K562 (cell line): Measurements from ENCODE around the gene MEPE. TPM values are rescaled to one million over a fixed set of nuclear protein-coding genes. Genes with fewer than 3 reads are reported as not detected.

Source experiments
- ETV5 ChIP-seq: sonication (generic); formaldehyde crosslinking; IDR thresholded peaks from 2 replicates; pipeline ENCODE4 v1.4.0; 2020; ENCODE audit warnings: low read depth, mild to moderate bottlenecking, missing genetic modification reagents
- PHB ChIP-seq: fragments of 250-450 bp; sonication (Bioruptor Pico); IDR thresholded peaks from 2 replicates; pipeline ENCODE4 v1.5.0; 2021
- PTTG1 ChIP-seq: fragments of 450-650 bp; IDR thresholded peaks from 2 replicates; pipeline ENCODE4 v1.6.1; 2016; ENCODE audit warnings: low read depth, mild to moderate bottlenecking, missing genetic modification characterization, missing compliant biosample characterization
- RBFOX2 ChIP-seq: fragments of 200-400 bp; formaldehyde crosslinking; IDR thresholded peaks from 2 replicates; pipeline ENCODE4 v1.6.1; 2017; ENCODE audit warnings: low read depth, mild to moderate bottlenecking, low read length, moderate library complexity
- SMAD1 ChIP-seq: fragments of 150-350 bp; IDR thresholded peaks from 2 replicates; pipeline ENCODE4 v1.6.1; 2014; ENCODE audit warnings: low read length, low read depth; ENCODE audit not compliant: partially characterized antibody
- TAL1 ChIP-seq: fragments of 450-650 bp; IDR thresholded peaks from 2 replicates; pipeline ENCODE4 v1.6.1; 2016; ENCODE audit warnings: mild to moderate bottlenecking
- YY1 ChIP-seq, 3 experiments: IDR thresholded peaks; 2 replicates each; pipeline ENCODE4 v1.6.1; 2011; ENCODE audit warnings: low read length in 2 of 3, mild to moderate bottlenecking in 2 of 3, moderate library complexity in 2 of 3, borderline replicate concordance in 1 of 3, control low read depth in 1 of 3, low read depth in 1 of 3; ENCODE audit not compliant: insufficient read depth in 3 of 3, insufficient replicate concordance in 2 of 3, control insufficient read depth in 1 of 3, insufficient read length in 1 of 3; ENCODE audit errors: extremely low read depth in 1 of 3
- ZNF586 ChIP-seq: fragments of 450-650 bp; formaldehyde crosslinking; conservative IDR thresholded peaks from 2 replicates; pipeline ENCODE4 v1.4.0; 2020; ENCODE audit warnings: mild to moderate bottlenecking, moderate library complexity
- polyA plus RNA-seq, 8 experiments: library from polyadenylated mRNA; depleted of rRNA in 4 of 8; stranded (reverse) in 5 of 8; unstranded in 3 of 8; fragments of >200 nt; fragmentation: Nextera tagmentation in 2 of 8; fragmentation: Illumina TruSeq in 1 of 8; extraction: Ambion mirVana in 2 of 8; extraction: Trizol in 1 of 8; gene quantifications; 2 replicates each; pipeline versions ENCODE4 v1.2.1 to v1.2.3, GENCODE V29; 2011 to 2014; ENCODE audit warnings: inconsistent platforms in 1 of 8, missing spikeins in 1 of 8
- total RNA-seq, 7 experiments: library from RNA; depleted of rRNA in 6 of 7; stranded (reverse); fragments of >200 nt in 6 of 7; fragmentation: Illumina TruSeq in 2 of 7; extraction: Trizol in 2 of 7; gene quantifications; 2 replicates each; pipeline versions ENCODE4 v1.2.1 to v1.2.3, GENCODE V29; 2011 to 2021; ENCODE audit warnings: low replicate concordance in 1 of 7
- TF ChIP-seq, protein P1 (sequence below): fragments of 250-450 bp; sonication (Bioruptor Pico); IDR thresholded peaks from 2 replicates; pipeline ENCODE4 v1.8.0; 2022; ENCODE audit warnings: inconsistent platforms, mild to moderate bottlenecking, moderate library complexity, borderline replicate concordance
- TF ChIP-seq, protein P2 (sequence below): fragments of 450-650 bp; formaldehyde crosslinking; IDR thresholded peaks from 2 replicates; pipeline ENCODE4 v1.4.0; 2020; ENCODE audit warnings: mild to moderate bottlenecking, mixed read lengths
- TF ChIP-seq, protein P3 (sequence below), 2 experiments: fragments of 450-650 bp in 1 of 2; sonication (generic) in 1 of 2; formaldehyde crosslinking; conservative IDR thresholded peaks; 2 replicates each; pipeline versions ENCODE4 v1.4.0 to v1.8.1; 2020 to 2022; ENCODE audit warnings: mild to moderate bottlenecking in 1 of 2, missing genetic modification reagents in 1 of 2
- TF ChIP-seq, protein P4 (sequence below): fragments of 450-650 bp; IDR thresholded peaks from 2 replicates; pipeline ENCODE4 v1.6.1; 2016; ENCODE audit warnings: borderline replicate concordance
- TF ChIP-seq, protein P5 (sequence below): fragments of 150-350 bp; conservative IDR thresholded peaks from 2 replicates; pipeline ENCODE4 v1.6.1; 2014; ENCODE audit warnings: low read length
- TF ChIP-seq, protein P6 (sequence below): fragments of 250-450 bp; sonication (Bioruptor Pico); IDR thresholded peaks from 2 replicates; pipeline ENCODE4 v1.8.0; 2021; ENCODE audit warnings: mild to moderate bottlenecking, moderate library complexity

MEPE gene
- total and polyA plus RNA-seq, 9 of the 15 experiments (the other 6 are each of a cell fraction or from before 2014, with no cell fraction given): not detected

DNA sequence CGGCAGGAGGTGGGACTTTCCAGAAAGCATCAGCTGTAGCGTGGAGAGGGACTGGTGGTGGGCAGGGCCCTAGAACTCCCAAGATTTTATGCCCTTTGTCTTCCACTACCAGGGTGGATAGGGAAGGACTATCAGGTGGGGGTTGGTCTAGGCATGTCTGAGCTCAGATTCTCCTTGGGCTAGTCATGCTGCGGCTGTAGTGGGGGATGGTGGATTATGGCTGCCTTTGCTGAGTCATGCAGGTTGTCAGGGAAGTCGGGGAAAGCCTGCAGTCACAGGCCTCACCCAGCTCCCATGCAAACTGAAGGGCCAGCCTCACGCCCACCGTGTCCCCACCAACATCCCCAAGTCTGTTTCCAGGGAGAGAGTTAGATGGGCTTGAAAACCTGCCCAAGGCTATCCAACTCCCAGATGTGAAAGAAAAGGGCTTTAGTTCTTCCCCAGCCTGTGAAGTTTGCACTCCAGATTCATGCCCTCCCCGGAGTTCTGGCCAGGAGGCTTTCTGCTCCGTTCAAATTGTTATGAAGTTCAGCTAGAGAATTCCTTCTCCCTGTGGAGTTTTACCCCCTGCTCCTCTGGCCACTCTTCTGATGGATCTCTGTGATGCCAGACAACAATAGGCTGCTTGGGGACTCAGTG is 13.4 kb upstream of the MEPE start (continued):
- TF ChIP-seq, protein P1, sequence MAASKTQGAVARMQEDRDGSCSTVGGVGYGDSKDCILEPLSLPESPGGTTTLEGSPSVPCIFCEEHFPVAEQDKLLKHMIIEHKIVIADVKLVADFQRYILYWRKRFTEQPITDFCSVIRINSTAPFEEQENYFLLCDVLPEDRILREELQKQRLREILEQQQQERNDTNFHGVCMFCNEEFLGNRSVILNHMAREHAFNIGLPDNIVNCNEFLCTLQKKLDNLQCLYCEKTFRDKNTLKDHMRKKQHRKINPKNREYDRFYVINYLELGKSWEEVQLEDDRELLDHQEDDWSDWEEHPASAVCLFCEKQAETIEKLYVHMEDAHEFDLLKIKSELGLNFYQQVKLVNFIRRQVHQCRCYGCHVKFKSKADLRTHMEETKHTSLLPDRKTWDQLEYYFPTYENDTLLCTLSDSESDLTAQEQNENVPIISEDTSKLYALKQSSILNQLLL (CRISPR knock-in tag): no peak
- TF ChIP-seq PTTG1 (tag) (no peak), SMAD1 (no peak), YY1 (IDR thresholded peaks at IDR 0.05; ENCODE audit: borderline replicate concordance in 1 of 3, control insufficient read depth in 1 of 3, extremely low read depth in 1 of 3, insufficient read depth in 3 of 3, insufficient read length in 1 of 3, insufficient replicate concordance in 2 of 3, low read depth in 1 of 3, low read length in 2 of 3) (peak in 1 of 3 experiments; percentile 71), ZNF586 (CRISPR knock-in tag) (no peak), ETV5 (CRISPR knock-in tag) (no peak), PHB (CRISPR knock-in tag) (no peak), TAL1 (no peak), RBFOX2 (no peak)
- TF ChIP-seq, protein P2, sequence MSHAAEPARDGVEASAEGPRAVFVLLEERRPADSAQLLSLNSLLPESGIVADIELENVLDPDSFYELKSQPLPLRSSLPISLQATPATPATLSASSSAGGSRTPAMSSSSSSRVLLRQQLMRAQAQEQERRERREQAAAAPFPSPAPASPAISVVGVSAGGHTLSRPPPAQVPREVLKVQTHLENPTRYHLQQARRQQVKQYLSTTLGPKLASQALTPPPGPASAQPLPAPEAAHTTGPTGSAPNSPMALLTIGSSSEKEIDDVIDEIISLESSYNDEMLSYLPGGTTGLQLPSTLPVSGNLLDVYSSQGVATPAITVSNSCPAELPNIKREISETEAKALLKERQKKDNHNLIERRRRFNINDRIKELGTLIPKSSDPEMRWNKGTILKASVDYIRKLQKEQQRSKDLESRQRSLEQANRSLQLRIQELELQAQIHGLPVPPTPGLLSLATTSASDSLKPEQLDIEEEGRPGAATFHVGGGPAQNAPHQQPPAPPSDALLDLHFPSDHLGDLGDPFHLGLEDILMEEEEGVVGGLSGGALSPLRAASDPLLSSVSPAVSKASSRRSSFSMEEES (CRISPR knock-in tag): no peak
- TF ChIP-seq, protein P3, sequence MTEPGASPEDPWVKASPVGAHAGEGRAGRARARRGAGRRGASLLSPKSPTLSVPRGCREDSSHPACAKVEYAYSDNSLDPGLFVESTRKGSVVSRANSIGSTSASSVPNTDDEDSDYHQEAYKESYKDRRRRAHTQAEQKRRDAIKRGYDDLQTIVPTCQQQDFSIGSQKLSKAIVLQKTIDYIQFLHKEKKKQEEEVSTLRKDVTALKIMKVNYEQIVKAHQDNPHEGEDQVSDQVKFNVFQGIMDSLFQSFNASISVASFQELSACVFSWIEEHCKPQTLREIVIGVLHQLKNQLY (CRISPR knock-in tag; conservative IDR thresholded peaks at IDR 0.05): no peak
- TF ChIP-seq, protein P4, sequence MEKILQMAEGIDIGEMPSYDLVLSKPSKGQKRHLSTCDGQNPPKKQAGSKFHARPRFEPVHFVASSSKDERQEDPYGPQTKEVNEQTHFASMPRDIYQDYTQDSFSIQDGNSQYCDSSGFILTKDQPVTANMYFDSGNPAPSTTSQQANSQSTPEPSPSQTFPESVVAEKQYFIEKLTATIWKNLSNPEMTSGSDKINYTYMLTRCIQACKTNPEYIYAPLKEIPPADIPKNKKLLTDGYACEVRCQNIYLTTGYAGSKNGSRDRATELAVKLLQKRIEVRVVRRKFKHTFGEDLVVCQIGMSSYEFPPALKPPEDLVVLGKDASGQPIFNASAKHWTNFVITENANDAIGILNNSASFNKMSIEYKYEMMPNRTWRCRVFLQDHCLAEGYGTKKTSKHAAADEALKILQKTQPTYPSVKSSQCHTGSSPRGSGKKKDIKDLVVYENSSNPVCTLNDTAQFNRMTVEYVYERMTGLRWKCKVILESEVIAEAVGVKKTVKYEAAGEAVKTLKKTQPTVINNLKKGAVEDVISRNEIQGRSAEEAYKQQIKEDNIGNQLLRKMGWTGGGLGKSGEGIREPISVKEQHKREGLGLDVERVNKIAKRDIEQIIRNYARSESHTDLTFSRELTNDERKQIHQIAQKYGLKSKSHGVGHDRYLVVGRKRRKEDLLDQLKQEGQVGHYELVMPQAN: no peak
- TF ChIP-seq, protein P5, sequence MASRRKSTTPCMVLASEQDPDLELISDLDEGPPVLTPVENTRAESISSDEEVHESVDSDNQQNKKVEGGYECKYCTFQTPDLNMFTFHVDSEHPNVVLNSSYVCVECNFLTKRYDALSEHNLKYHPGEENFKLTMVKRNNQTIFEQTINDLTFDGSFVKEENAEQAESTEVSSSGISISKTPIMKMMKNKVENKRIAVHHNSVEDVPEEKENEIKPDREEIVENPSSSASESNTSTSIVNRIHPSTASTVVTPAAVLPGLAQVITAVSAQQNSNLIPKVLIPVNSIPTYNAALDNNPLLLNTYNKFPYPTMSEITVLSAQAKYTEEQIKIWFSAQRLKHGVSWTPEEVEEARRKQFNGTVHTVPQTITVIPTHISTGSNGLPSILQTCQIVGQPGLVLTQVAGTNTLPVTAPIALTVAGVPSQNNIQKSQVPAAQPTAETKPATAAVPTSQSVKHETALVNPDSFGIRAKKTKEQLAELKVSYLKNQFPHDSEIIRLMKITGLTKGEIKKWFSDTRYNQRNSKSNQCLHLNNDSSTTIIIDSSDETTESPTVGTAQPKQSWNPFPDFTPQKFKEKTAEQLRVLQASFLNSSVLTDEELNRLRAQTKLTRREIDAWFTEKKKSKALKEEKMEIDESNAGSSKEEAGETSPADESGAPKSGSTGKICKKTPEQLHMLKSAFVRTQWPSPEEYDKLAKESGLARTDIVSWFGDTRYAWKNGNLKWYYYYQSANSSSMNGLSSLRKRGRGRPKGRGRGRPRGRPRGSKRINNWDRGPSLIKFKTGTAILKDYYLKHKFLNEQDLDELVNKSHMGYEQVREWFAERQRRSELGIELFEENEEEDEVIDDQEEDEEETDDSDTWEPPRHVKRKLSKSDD: no peak
- TF ChIP-seq, protein P6, sequence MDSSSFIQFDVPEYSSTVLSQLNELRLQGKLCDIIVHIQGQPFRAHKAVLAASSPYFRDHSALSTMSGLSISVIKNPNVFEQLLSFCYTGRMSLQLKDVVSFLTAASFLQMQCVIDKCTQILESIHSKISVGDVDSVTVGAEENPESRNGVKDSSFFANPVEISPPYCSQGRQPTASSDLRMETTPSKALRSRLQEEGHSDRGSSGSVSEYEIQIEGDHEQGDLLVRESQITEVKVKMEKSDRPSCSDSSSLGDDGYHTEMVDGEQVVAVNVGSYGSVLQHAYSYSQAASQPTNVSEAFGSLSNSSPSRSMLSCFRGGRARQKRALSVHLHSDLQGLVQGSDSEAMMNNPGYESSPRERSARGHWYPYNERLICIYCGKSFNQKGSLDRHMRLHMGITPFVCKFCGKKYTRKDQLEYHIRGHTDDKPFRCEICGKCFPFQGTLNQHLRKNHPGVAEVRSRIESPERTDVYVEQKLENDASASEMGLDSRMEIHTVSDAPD (CRISPR knock-in tag): no peak
